Hematopoietic multipotent progenitor cell treated with erythropoietin and hydrocortisone succinate and interleukin-3 and kit ligand, for 4 days (in vitro differentiated cells): ENCODE measurements around the gene SLC48A1.

Experiments used
- DNase-seq: peaks from one replicate; pipeline ENCODE4 v3.0.0-alpha.2; 2015

The SLC48A1 gene

GRCh38 chr12:47744778-47745436 lies 28.1 kb upstream of the SLC48A1 start:
- DNase-seq: no peak

- no peak for DNase-seq
Measured at GRCh38 chr12:47745485-47746041, 27.5 kb upstream of the SLC48A1 start.

- no peak for DNase-seq
Measured at GRCh38 chr12:47746073-47746472, 27.0 kb upstream of the SLC48A1 start.

- no peak for DNase-seq
Measured at GRCh38 chr12:47746523-47746922, 26.5 kb upstream of the SLC48A1 start.

GRCh38 chr12:47747126-47747525 lies 25.9 kb upstream of the SLC48A1 start:
- DNase-seq: peak; percentile 34

- DNase-seq: no peak
Measured at GRCh38 chr12:47747596-47748506, 25.2 kb upstream of the SLC48A1 start.

GRCh38 chr12:47748507-47748828 lies 24.6 kb upstream of the SLC48A1 start:
- DNase-seq: no peak

- DNase-seq: no peak
Measured at GRCh38 chr12:47748899-47749298, 24.1 kb upstream of the SLC48A1 start.

- no peak for DNase-seq
Measured at GRCh38 chr12:47750229-47750798, 22.7 kb upstream of the SLC48A1 start.

- DNase-seq: no peak
Measured at GRCh38 chr12:47750916-47751470, 22.0 kb upstream of the SLC48A1 start.

- no peak for DNase-seq
Measured at GRCh38 chr12:47751561-47751960, 21.5 kb upstream of the SLC48A1 start.

- DNase-seq: no peak
Measured at GRCh38 chr12:47752121-47752520, 20.9 kb upstream of the SLC48A1 start.

- no peak for DNase-seq
Measured at GRCh38 chr12:47752552-47752951, 20.5 kb upstream of the SLC48A1 start.

GRCh38 chr12:47753021-47754001 lies 19.7 kb upstream of the SLC48A1 start:
- no peak for DNase-seq

- no peak for DNase-seq
Measured at GRCh38 chr12:47754126-47754525, 18.9 kb upstream of the SLC48A1 start.

GRCh38 chr12:47754881-47755280 lies 18.2 kb upstream of the SLC48A1 start:
- no peak for DNase-seq

GRCh38 chr12:47755655-47756562 lies 17.1 kb upstream of the SLC48A1 start:
- DNase-seq: no peak

- DNase-seq: no peak
Measured at GRCh38 chr12:47757364-47757839, 15.6 kb upstream of the SLC48A1 start.

- no peak for DNase-seq
Measured at GRCh38 chr12:47757840-47758583, 15.0 kb upstream of the SLC48A1 start.

GRCh38 chr12:47758584-47758833 lies 14.5 kb upstream of the SLC48A1 start:
- DNase-seq: no peak
